OCI-LY7 (cell line): ENCODE results near the gene CRYGN.

Experiments
- EZH2phosphoT487 ChIP-seq: fragments of 200-600 bp; sonication (generic); IDR thresholded peaks from 2 replicates; pipeline ENCODE4 v1.6.1; 2018; ENCODE audit warnings: low read depth, borderline replicate concordance, mild to moderate bottlenecking, mixed run types, antibody characterized with exemption, low read length, moderate library complexity, mixed read lengths
- TF ChIP-seq, protein P1 (sequence below): fragments of 200-600 bp; sonication (generic); conservative IDR thresholded peaks from 2 replicates; pipeline ENCODE4 v1.5.1; 2014; ENCODE audit warnings: mild to moderate bottlenecking, antibody characterized with exemption, low read length, moderate library complexity, mixed read lengths

DNA sequence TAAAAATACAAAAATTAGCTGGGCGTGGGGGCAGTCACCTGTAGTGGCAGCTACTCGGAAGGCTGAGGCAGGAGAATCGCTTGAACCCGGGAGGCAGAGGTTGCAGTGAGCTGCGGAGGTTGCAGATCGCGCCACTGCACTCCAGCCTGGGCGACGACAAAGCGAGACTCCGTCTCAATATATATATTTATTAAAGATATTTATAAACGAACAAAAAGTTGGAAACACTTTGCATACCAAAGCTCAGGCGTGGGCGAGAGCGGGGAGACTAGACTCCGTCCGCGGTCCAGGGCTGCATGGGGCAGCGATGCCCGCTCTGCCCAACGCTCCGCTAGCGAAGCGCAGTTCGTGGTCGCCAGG lies 7.9 kb upstream of the CRYGN start:
- TF ChIP-seq, protein P1, sequence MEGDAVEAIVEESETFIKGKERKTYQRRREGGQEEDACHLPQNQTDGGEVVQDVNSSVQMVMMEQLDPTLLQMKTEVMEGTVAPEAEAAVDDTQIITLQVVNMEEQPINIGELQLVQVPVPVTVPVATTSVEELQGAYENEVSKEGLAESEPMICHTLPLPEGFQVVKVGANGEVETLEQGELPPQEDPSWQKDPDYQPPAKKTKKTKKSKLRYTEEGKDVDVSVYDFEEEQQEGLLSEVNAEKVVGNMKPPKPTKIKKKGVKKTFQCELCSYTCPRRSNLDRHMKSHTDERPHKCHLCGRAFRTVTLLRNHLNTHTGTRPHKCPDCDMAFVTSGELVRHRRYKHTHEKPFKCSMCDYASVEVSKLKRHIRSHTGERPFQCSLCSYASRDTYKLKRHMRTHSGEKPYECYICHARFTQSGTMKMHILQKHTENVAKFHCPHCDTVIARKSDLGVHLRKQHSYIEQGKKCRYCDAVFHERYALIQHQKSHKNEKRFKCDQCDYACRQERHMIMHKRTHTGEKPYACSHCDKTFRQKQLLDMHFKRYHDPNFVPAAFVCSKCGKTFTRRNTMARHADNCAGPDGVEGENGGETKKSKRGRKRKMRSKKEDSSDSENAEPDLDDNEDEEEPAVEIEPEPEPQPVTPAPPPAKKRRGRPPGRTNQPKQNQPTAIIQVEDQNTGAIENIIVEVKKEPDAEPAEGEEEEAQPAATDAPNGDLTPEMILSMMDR: no peak
- TF ChIP-seq EZH2phosphoT487: no peak
